ENCODE data around the gene VSIG1.

- TF ChIP-seq POLR2A (IDR thresholded peaks at IDR 0.05): no peak
- TF ChIP-seq, protein P1, sequence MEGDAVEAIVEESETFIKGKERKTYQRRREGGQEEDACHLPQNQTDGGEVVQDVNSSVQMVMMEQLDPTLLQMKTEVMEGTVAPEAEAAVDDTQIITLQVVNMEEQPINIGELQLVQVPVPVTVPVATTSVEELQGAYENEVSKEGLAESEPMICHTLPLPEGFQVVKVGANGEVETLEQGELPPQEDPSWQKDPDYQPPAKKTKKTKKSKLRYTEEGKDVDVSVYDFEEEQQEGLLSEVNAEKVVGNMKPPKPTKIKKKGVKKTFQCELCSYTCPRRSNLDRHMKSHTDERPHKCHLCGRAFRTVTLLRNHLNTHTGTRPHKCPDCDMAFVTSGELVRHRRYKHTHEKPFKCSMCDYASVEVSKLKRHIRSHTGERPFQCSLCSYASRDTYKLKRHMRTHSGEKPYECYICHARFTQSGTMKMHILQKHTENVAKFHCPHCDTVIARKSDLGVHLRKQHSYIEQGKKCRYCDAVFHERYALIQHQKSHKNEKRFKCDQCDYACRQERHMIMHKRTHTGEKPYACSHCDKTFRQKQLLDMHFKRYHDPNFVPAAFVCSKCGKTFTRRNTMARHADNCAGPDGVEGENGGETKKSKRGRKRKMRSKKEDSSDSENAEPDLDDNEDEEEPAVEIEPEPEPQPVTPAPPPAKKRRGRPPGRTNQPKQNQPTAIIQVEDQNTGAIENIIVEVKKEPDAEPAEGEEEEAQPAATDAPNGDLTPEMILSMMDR (IDR thresholded peaks at IDR 0.05): no peak
- TF ChIP-seq POLR2AphosphoS5 (IDR thresholded peaks at IDR 0.05): no peak
- TF ChIP-seq EP300 (IDR thresholded peaks at IDR 0.05): no peak
Observed at GRCh38 chrX:108033890-108034289, 11.0 kb upstream of the VSIG1 start.

Measured in stomach (tissue), 4 donors.